Measurements from ENCODE around the gene DDX53. TPM values are rescaled to one million over a fixed set of nuclear protein-coding genes. Genes with fewer than 3 reads are reported as not detected.

The DDX53 gene
- total and polyA plus RNA-seq, 2 donors (not counting 1 experiment from before 2014, with no cell fraction given): not detected

DNA sequence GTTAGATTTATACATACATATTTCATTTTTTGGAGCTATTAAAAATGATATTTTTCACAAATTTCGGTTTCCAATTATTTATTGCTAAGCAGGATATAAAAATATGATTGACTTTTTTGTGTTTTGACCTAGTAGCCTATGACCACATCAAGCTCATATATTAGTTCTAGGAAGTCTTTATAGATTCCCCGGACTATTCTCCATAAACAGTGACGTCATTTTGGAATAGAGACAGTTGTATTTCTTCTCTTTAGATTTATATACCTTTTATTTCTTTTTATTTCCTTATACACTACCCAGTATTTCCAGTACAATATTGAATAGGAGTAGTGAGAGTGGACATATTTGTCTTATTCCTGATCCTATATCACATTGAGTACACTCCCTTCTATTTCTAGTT, 31.8 kb downstream of the DDX53 start:
- intact Hi-C loops (cut with micrococcal nuclease): no loop called here
- H3K27me3 Mint-ChIP-seq: no peaks in the 10 kb centered on the region
- H4K20me1 ChIP-seq (ENCODE audit: control insufficient read depth, insufficient read depth, low read length, poor library complexity, severe bottlenecking): no peaks in the 10 kb centered on the region
- TF ChIP-seq EZH2 (IDR thresholded peaks at IDR 0.05; ENCODE audit: borderline replicate concordance, insufficient read depth, low read depth, low read length, poor library complexity, severe bottlenecking): no peak
- TF ChIP-seq, protein P1, sequence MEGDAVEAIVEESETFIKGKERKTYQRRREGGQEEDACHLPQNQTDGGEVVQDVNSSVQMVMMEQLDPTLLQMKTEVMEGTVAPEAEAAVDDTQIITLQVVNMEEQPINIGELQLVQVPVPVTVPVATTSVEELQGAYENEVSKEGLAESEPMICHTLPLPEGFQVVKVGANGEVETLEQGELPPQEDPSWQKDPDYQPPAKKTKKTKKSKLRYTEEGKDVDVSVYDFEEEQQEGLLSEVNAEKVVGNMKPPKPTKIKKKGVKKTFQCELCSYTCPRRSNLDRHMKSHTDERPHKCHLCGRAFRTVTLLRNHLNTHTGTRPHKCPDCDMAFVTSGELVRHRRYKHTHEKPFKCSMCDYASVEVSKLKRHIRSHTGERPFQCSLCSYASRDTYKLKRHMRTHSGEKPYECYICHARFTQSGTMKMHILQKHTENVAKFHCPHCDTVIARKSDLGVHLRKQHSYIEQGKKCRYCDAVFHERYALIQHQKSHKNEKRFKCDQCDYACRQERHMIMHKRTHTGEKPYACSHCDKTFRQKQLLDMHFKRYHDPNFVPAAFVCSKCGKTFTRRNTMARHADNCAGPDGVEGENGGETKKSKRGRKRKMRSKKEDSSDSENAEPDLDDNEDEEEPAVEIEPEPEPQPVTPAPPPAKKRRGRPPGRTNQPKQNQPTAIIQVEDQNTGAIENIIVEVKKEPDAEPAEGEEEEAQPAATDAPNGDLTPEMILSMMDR (IDR thresholded peaks at IDR 0.05): no peak
- H3K4me3 ChIP-seq (ENCODE audit: control extremely low read depth in 1 of 5, extremely low read depth in 1 of 5, insufficient read depth in 1 of 5, low read depth in 2 of 5, low read length in 4 of 5): no peak overlapping the region
- H3K27ac ChIP-seq (ENCODE audit: low read length in 2 of 2): no peak overlapping the region
- H3K4me1 Mint-ChIP-seq: no peaks in the 10 kb centered on the region
- H3K4me1 ChIP-seq (ENCODE audit: control insufficient read depth in 2 of 2, insufficient read depth in 2 of 2, low read length in 2 of 2): no peaks in the 10 kb centered on the region
- WGBS (ENCODE audit: insufficient coverage): no CpG with 5 or more reads among the region's 3 CpGs
- ChIA-PET CTCF (no interaction called here), POLR2A (no interaction called here)
- no peak overlapping the region for H3K4me2 ChIP-seq (replicated peaks; ENCODE audit: low read depth, low read length, poor library complexity, severe bottlenecking)
- no peaks in the 10 kb centered on the region for H3K36me3 ChIP-seq (replicated peaks in 1 of 2; ENCODE audit: control extremely low read depth in 1 of 2, control insufficient read depth in 1 of 2, extremely low read depth in 1 of 2, insufficient read depth in 2 of 2, low read length in 1 of 2)
- H3K4me3 Mint-ChIP-seq: no peak overlapping the region
- no peaks in the 10 kb centered on the region for H3K79me2 ChIP-seq (ENCODE audit: control insufficient read depth, insufficient read depth, low read length)
- H3K9me3 Mint-ChIP-seq (ENCODE audit: insufficient read depth): no peaks in the 10 kb centered on the region
- DNase-seq: no peak
- H3K9ac ChIP-seq (ENCODE audit: low read length): no peak overlapping the region
- no peak for ATAC-seq (ENCODE audit: low read depth)
- H3K27me3 ChIP-seq (replicated peaks in 1 of 4; ENCODE audit: control extremely low read depth in 1 of 4, control insufficient read depth in 3 of 4, insufficient read depth in 4 of 4, low read length in 3 of 4): no peaks in the 10 kb centered on the region
- no peak overlapping the region for H3K27ac Mint-ChIP-seq
- H2AFZ ChIP-seq (ENCODE audit: insufficient read depth, low read depth, low read length, poor library complexity, severe bottlenecking): no peak overlapping the region
- H3K9me3 ChIP-seq (ENCODE audit: control extremely low read depth in 1 of 3, control insufficient read depth in 2 of 3, insufficient read depth in 1 of 3, low read length in 2 of 3): no peaks in the 10 kb centered on the region

DNA sequence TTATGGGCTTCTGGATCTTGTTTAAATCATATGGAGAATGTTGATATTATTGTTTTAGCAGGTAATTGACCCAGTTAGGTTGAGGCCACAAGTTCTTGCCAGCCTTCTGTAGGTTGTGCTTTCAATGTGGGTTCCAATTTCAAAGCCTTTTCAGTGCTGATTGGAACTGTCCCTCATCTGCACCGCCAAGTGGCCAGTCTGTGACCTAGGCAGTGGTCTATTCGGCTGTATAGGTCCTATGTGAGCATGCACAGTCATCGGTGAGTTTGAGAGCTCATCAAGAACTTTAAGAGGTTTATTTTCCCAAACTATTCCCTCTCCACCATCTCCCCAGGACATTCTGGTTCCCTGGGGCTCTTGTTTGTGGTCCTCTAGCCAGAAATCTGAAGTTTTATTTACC, 35.7 kb downstream of the DDX53 start:
- WGBS (ENCODE audit: insufficient coverage): no CpG with 5 or more reads among the region's 3 CpGs

More for the DNA sequence above, 35.7 kb downstream of the DDX53 start:
- H3K4me2 ChIP-seq (replicated peaks; ENCODE audit: low read depth, low read length, poor library complexity, severe bottlenecking): no peak overlapping the region
- H3K27me3 ChIP-seq (replicated peaks in 1 of 4; ENCODE audit: control extremely low read depth in 1 of 4, control insufficient read depth in 3 of 4, insufficient read depth in 4 of 4, low read length in 3 of 4): no peaks in the 10 kb centered on the region
- H3K36me3 ChIP-seq (replicated peaks in 1 of 2; ENCODE audit: control extremely low read depth in 1 of 2, control insufficient read depth in 1 of 2, extremely low read depth in 1 of 2, insufficient read depth in 2 of 2, low read length in 1 of 2): no peaks in the 10 kb centered on the region
- DNase-seq (no peak), ATAC-seq (ENCODE audit: low read depth) (no peak)
- no peaks in the 10 kb centered on the region for H3K79me2 ChIP-seq (ENCODE audit: control insufficient read depth, insufficient read depth, low read length)
- intact Hi-C loops (cut with micrococcal nuclease): no loop called here
- Mint-ChIP-seq H3K27ac (no peak overlapping the region), H3K27me3 (no peaks in the 10 kb centered on the region), H3K4me3 (no peak overlapping the region), H3K4me1 (no peaks in the 10 kb centered on the region), H3K9me3 (ENCODE audit: insufficient read depth) (no peaks in the 10 kb centered on the region)
- H3K27ac ChIP-seq (ENCODE audit: low read length in 2 of 2): no peak overlapping the region
- H3K4me3 ChIP-seq (ENCODE audit: control extremely low read depth in 1 of 5, extremely low read depth in 1 of 5, insufficient read depth in 1 of 5, low read depth in 2 of 5, low read length in 4 of 5): no peak overlapping the region
- ChIA-PET POLR2A (no interaction called here), CTCF (no interaction called here)
- H3K9ac ChIP-seq (ENCODE audit: low read length): no peak overlapping the region
- H3K4me1 ChIP-seq (ENCODE audit: control insufficient read depth in 2 of 2, insufficient read depth in 2 of 2, low read length in 2 of 2): no peaks in the 10 kb centered on the region
- H4K20me1 ChIP-seq (ENCODE audit: control insufficient read depth, insufficient read depth, low read length, poor library complexity, severe bottlenecking): no peaks in the 10 kb centered on the region
- no peaks in the 10 kb centered on the region for H3K9me3 ChIP-seq (ENCODE audit: control extremely low read depth in 1 of 3, control insufficient read depth in 2 of 3, insufficient read depth in 1 of 3, low read length in 2 of 3)
- TF ChIP-seq, protein P1 (IDR thresholded peaks at IDR 0.05): no peak
- TF ChIP-seq EZH2 (IDR thresholded peaks at IDR 0.05; ENCODE audit: borderline replicate concordance, insufficient read depth, low read depth, low read length, poor library complexity, severe bottlenecking): no peak
- H2AFZ ChIP-seq (ENCODE audit: insufficient read depth, low read depth, low read length, poor library complexity, severe bottlenecking): no peak overlapping the region

Measured in B cell (primary cell).